Measurements from ENCODE around the gene JAM3. TPM values are rescaled to one million over a fixed set of nuclear protein-coding genes. Genes with fewer than 3 reads are reported as not detected.

The JAM3 gene
- total and polyA plus RNA-seq, 2 of the 4 experiments (the other 2 are of a cell fraction) = 38.0 to 71.5 TPM

GRCh38 chr11:134036492-134037045 is 32.3 kb upstream of the JAM3 start:
- Histone ChIP-seq H2AK5ac (ENCODE audit: low read depth, low read length) (no peak overlapping the region), H3K4me3 (ENCODE audit: insufficient read depth, low read depth, low read length) (peak overlapping the region; percentile 76), H2BK15ac (ENCODE audit: low read depth, low read length) (no peak overlapping the region), H3K56ac (ENCODE audit: extremely low read depth, insufficient read depth, low read length) (no peak overlapping the region), H4K8ac (ENCODE audit: low read depth in 2 of 2, low read length in 2 of 2) (peak overlapping the region; percentile 53 to 64; a peak in 2 of 4 replicates), H3K27ac (ENCODE audit: insufficient read depth, low read length) (peak overlapping the region; percentile 39; the same call in 1 of the 2 replicates), H3K9me3 (ENCODE audit: control insufficient read depth, insufficient read depth, low read length) (no peaks in the 10 kb centered on the region), H4K91ac (ENCODE audit: insufficient read depth, low read depth, low read length) (no peak overlapping the region), H3K4me2 (ENCODE audit: low read depth, low read length) (peak overlapping the region; percentile 91), H3K18ac (ENCODE audit: low read depth, low read length) (peak overlapping the region; percentile 36; the same call in 1 of the 2 replicates), H3K4me1 (ENCODE audit: control insufficient read depth, insufficient read depth, low read length) (peaks cover 15% of the 10 kb centered on the region), H3K9me1 (ENCODE audit: insufficient read depth, low read length) (peaks cover 11% of the 10 kb centered on the region), H3K4ac (ENCODE audit: low read depth, low read length) (0 out of 2 replicates have a peak overlapping the region, but pooled peaks have one; percentile 5), H2BK20ac (ENCODE audit: low read depth, low read length) (no peak overlapping the region), H3K79me1 (ENCODE audit: low read depth in 1 of 2, low read length in 2 of 2) (no peaks in the 10 kb centered on the region), H3K27me3 (ENCODE audit: control insufficient read depth, insufficient read depth, low read length) (peaks cover 10% of the 10 kb centered on the region), H2AK9ac (replicated peaks; ENCODE audit: low read depth, low read length, poor library complexity) (peak overlapping the region; percentile 23), H3K23ac (ENCODE audit: low read depth, low read length) (no peak overlapping the region), H3K9ac (ENCODE audit: low read depth, low read length) (peak overlapping the region; percentile 13), H4K20me1 (ENCODE audit: insufficient read depth, low read length) (no peaks in the 10 kb centered on the region), H4K5ac (ENCODE audit: low read depth, low read length) (no peak overlapping the region), H2BK120ac (ENCODE audit: low read depth, low read length) (no peak overlapping the region), H3K14ac (replicated peaks; ENCODE audit: low read depth, low read length) (no peak overlapping the region), H3K36me3 (ENCODE audit: control insufficient read depth, insufficient read depth, low read length) (no peaks in the 10 kb centered on the region), H2AFZ (replicated peaks; ENCODE audit: low read length, poor library complexity) (peak overlapping the region; percentile 94), H2BK5ac (ENCODE audit: low read depth, low read length, poor library complexity, severe bottlenecking) (no peak overlapping the region)
- intact Hi-C loops (cut with micrococcal nuclease) (no loop called here), dilution Hi-C loops (cut with HindIII; ENCODE audit: low sequenced_read_pairs, unreplicated experiment) (no loop called here), in situ Hi-C loops (cut with MboI; ENCODE audit: low sequenced_read_pairs) (no loop called here)
- WGBS, 2 experiments (ENCODE audit: extremely low coverage in 2 of 2, insufficient read length in 1 of 2) = 33% methylated on average over 3 of the region's 34 CpGs; no CpG with 5 or more reads in 1 of the 2 experiments
- BruUV-seq (replicated peaks) = no TSS peak
- POLR2A ChIA-PET (ENCODE audit: unreplicated experiment) = no interaction called here
- CTCF ChIA-PET = no interaction called here
- TF ChIP-seq FOS (IDR thresholded peaks at IDR 0.05; ENCODE audit: low read depth, low read length) (no peak), MAZ (IDR thresholded peaks at IDR 0.05; ENCODE audit: borderline replicate concordance, low read depth, low read length) (no peak), MAFK (IDR thresholded peaks at IDR 0.05; ENCODE audit: low read depth, low read length) (no peak), SMC3 (IDR thresholded peaks at IDR 0.05; ENCODE audit: low read depth, low read length) (no peak), CTCF (conservative IDR thresholded peaks at IDR 0.05; ENCODE audit: low read depth, low read length) (no peak), NFE2L2 (IDR thresholded peaks at IDR 0.05; ENCODE audit: low read depth, low read length) (no peak), CHD1 (IDR thresholded peaks at IDR 0.05; ENCODE audit: low read depth, low read length) (no peak)
- DNase-seq (no peak), ATAC-seq (ENCODE audit: low read depth) (no peak)
